Keratinocyte (primary cell): ENCODE results near the gene CISTR. TPM values are rescaled to one million over a fixed set of nuclear protein-coding genes. Genes with fewer than 3 reads are reported as not detected.

Source experiments
- DNase-seq: peaks from one replicate; pipeline ENCODE4 v3.0.0-alpha.2; 2011; ENCODE audit warnings: low read depth, missing footprints, low spot score
- FAIRE-seq: peaks from 2 replicates; lab custom pipeline; 2011; peaks lifted over from hg19 to GRCh38; lab: Jason Lieb, UNC
- H2AFZ ChIP-seq: 2 replicates; pipeline ENCODE4 v1.6.0; 2012; ENCODE audit warnings: low read length, control low read depth, inconsistent platforms; ENCODE audit not compliant: control insufficient read depth
- H3K27ac ChIP-seq: 2 replicates; pipeline ENCODE4 v1.5.1; 2011; ENCODE audit warnings: low read length; ENCODE audit not compliant: control insufficient read depth, insufficient read depth
- H3K27me3 ChIP-seq: 3 replicates; pipeline ENCODE4 v1.6.0; 2011; ENCODE audit warnings: low read length; ENCODE audit not compliant: control insufficient read depth, insufficient read depth; ENCODE audit errors: extremely low read depth
- H3K36me3 ChIP-seq, 2 experiments: 2 replicates in 1 of 2; 3 replicates in 1 of 2; pipeline ENCODE4 v1.5.1; 2011; ENCODE audit warnings: low read length in 2 of 2, mild to moderate bottlenecking in 1 of 2; ENCODE audit not compliant: control insufficient read depth in 2 of 2, insufficient read depth in 2 of 2; ENCODE audit errors: extremely low read depth in 1 of 2
- H3K4me1 ChIP-seq: 3 replicates; pipeline ENCODE4 v1.5.1; 2011; ENCODE audit warnings: low read length; ENCODE audit not compliant: control insufficient read depth, insufficient read depth; ENCODE audit errors: extremely low read depth
- H3K4me2 ChIP-seq: 3 replicates; pipeline ENCODE4 v1.6.0; 2011; ENCODE audit warnings: low read depth, low read length; ENCODE audit not compliant: control insufficient read depth, insufficient read depth; ENCODE audit errors: extremely low read depth
- H3K4me3 ChIP-seq, 3 experiments: fragments of 200-600 bp in 1 of 3; sonication (generic) in 1 of 3; 2 replicates in 2 of 3; 3 replicates in 1 of 3; pipeline ENCODE4 v1.5.1; 2011 to 2016; ENCODE audit warnings: low read length in 3 of 3, mild to moderate bottlenecking in 3 of 3, control low read depth in 2 of 3, inconsistent platforms in 1 of 3, low read depth in 1 of 3, mixed read lengths in 1 of 3, mixed run types in 1 of 3, moderate library complexity in 1 of 3; ENCODE audit not compliant: control insufficient read depth in 2 of 3, insufficient read depth in 2 of 3; ENCODE audit errors: extremely low read depth in 1 of 3
- H3K79me2 ChIP-seq: 2 replicates; pipeline ENCODE4 v1.6.0; 2012; ENCODE audit warnings: low read length; ENCODE audit not compliant: control insufficient read depth, insufficient read depth
- H3K9ac ChIP-seq: 3 replicates; pipeline ENCODE4 v1.6.0; 2011; ENCODE audit warnings: low read length; ENCODE audit not compliant: control insufficient read depth, insufficient read depth; ENCODE audit errors: extremely low read depth
- H3K9me1 ChIP-seq: 3 replicates; pipeline ENCODE4 v1.6.0; 2011; ENCODE audit warnings: low read length; ENCODE audit not compliant: control insufficient read depth, insufficient read depth; ENCODE audit errors: extremely low read depth
- H3K9me3 ChIP-seq: 2 replicates; pipeline ENCODE4 v1.5.1; 2012; ENCODE audit warnings: low read depth, low read length; ENCODE audit not compliant: control insufficient read depth
- H4K20me1 ChIP-seq: 3 replicates; pipeline ENCODE4 v1.6.0; 2011; ENCODE audit warnings: low read length; ENCODE audit not compliant: control insufficient read depth, insufficient read depth; ENCODE audit errors: extremely low read depth
- EZH2 ChIP-seq: IDR thresholded peaks from one replicate; pipeline ENCODE4 v1.6.1; 2012; ENCODE audit warnings: inconsistent platforms, mild to moderate bottlenecking, low read length, moderate library complexity
- dilution Hi-C: fragments of 300-500 bp; cut with MboI; formaldehyde crosslinking; loops from one replicate; pipeline ENCODE4 v1.7.0; 2020; ENCODE audit warnings: low sequenced_read_pairs; ENCODE audit not compliant: extremely low pct_ligation_motif_present
- polyA plus RNA-seq, 5 experiments: library from polyadenylated mRNA; depleted of rRNA in 3 of 5; stranded (reverse) in 3 of 5; stranded (forward) in 1 of 5; unstranded in 1 of 5; fragments of >200 nt; gene quantifications; 1 replicate in 1 of 5; 2 replicates in 3 of 5; 3 replicates in 1 of 5; pipeline versions ENCODE4 v1.2.1 to v1.2.3, GENCODE V29; 2011 to 2012; ENCODE audit warnings: missing spikeins in 2 of 5, low read depth in 1 of 5, low replicate concordance in 1 of 5
- TF ChIP-seq, protein P1 (sequence below), 3 experiments: IDR thresholded peaks in 1 of 3; conservative IDR thresholded peaks in 1 of 3; optimal IDR thresholded peaks in 1 of 3; 2 replicates in 2 of 3; 3 replicates in 1 of 3; pipeline versions ENCODE3 to v1.5.1; 2011; ENCODE audit warnings: low read length in 3 of 3, mild to moderate bottlenecking in 3 of 3, moderate library complexity in 2 of 3, control low read depth in 1 of 3, inconsistent platforms in 1 of 3; ENCODE audit not compliant: insufficient read depth in 2 of 3; ENCODE audit errors: extremely low read depth in 1 of 3

Gene CISTR
- polyA plus RNA-seq, 1 donor (not counting 4 experiments of a cell fraction or from before 2014, with no cell fraction given): not detected

DNA sequence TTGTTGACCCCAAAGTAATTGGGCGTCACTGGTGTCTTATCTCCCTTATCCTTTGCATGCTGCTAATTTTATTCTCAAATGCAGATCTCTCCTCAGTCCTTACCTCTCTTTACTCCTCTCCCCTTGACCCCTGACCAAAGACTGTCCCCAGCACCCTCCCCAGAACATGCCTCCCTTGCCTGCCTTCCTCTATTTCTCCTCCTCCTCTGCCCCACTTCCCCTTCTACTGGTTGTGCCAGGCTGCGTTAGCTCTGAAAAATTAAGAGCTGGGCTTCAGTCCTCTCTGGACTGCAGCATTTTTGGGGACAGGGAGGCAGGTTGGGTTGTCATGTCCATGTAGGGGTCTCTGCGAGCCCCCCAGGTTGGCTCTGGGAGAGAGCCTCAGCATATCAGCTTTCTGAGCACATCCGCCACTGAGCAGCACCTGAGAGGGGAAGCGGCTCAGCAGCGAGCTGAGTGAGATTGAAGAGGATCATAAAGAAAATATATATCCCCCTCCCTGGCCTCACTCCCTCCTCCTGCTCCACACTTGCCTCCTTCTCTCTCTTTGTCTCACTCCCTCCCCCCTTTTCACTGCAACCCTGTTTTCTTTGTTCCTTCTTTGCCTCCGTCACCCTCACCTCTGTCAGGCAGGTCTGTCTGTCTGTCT lies 6.4 kb upstream of the CISTR start:
- dilution Hi-C loops: loop anchor here (25.0 kb wide), 1 partner anchor 179 kb away; the partner anchor contains the start of gene HOXC13
- H3K27ac ChIP-seq: no peak overlapping the region
- no peak for FAIRE-seq
- no peaks in the 10 kb centered on the region for H3K9me1 ChIP-seq
- no peak overlapping the region for H3K9ac ChIP-seq
- TF ChIP-seq, protein P1, sequence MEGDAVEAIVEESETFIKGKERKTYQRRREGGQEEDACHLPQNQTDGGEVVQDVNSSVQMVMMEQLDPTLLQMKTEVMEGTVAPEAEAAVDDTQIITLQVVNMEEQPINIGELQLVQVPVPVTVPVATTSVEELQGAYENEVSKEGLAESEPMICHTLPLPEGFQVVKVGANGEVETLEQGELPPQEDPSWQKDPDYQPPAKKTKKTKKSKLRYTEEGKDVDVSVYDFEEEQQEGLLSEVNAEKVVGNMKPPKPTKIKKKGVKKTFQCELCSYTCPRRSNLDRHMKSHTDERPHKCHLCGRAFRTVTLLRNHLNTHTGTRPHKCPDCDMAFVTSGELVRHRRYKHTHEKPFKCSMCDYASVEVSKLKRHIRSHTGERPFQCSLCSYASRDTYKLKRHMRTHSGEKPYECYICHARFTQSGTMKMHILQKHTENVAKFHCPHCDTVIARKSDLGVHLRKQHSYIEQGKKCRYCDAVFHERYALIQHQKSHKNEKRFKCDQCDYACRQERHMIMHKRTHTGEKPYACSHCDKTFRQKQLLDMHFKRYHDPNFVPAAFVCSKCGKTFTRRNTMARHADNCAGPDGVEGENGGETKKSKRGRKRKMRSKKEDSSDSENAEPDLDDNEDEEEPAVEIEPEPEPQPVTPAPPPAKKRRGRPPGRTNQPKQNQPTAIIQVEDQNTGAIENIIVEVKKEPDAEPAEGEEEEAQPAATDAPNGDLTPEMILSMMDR (optimal IDR thresholded peaks at IDR 0.05 in 1 of 3, IDR thresholded peaks at IDR 0.05 in 1 of 3, conservative IDR thresholded peaks at IDR 0.05 in 1 of 3; ENCODE audit: extremely low read depth in 1 of 3, insufficient read depth in 2 of 3, low read length in 3 of 3): no peak
- H3K36me3 ChIP-seq: no peaks in the 10 kb centered on the region
- H3K4me1 ChIP-seq: peaks cover 11% of the 10 kb centered on the region
- peaks cover 28% of the 10 kb centered on the region for H3K27me3 ChIP-seq
- H4K20me1 ChIP-seq: no peaks in the 10 kb centered on the region
- no peak for DNase-seq
- no peak overlapping the region for H3K4me3 ChIP-seq
- no peaks in the 10 kb centered on the region for H3K9me3 ChIP-seq
- H3K4me2 ChIP-seq: no peak overlapping the region
- H2AFZ ChIP-seq: no peak overlapping the region
- H3K79me2 ChIP-seq: no peaks in the 10 kb centered on the region

DNA sequence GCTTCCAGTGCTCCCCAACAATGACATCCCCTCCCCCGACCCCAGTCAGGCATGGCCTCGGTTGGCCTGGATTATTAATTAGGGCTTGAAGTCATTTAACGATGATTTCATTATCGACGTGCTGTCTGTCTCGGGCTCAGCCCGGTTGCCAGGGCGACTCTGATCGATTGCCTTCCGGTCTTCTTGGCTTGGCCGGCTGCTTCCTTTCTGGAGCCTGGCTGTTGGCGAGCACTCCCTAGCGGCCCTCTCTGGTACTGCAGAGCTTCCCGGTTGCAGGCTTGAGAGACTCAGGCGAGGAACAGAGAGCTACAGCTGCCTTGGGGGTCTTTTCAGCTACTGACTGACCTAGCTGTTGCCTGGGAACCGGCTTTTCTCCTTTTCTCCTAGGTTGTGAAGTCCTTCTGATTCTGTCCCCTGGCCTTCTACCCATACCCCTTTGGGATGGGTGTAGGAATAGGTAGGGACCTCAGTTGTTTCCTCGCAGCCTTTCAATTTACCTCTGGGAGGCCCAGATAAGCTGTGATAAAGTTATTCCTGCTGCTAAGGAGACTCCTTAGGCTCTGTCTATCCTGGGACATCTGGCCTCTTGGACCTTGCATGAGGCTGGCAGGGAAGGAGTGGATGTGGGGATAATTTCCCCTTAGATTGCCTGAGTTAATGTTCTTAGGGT lies 5.5 kb upstream of the CISTR start:
- Histone ChIP-seq H3K9me1 (no peaks in the 10 kb centered on the region), H3K4me2 (peak overlapping the region; percentile 72), H3K36me3 (no peaks in the 10 kb centered on the region), H4K20me1 (no peaks in the 10 kb centered on the region), H3K27ac (no peak overlapping the region), H3K4me3 (peak overlapping the region in 1 of 3 experiments; percentile 14), H3K27me3 (peaks cover 38% of the 10 kb centered on the region), H2AFZ (peak overlapping the region; percentile 56), H3K79me2 (no peaks in the 10 kb centered on the region), H3K9me3 (no peaks in the 10 kb centered on the region), H3K4me1 (peaks cover 11% of the 10 kb centered on the region), H3K9ac (no peak overlapping the region)
- FAIRE-seq (peak; percentile 46), DNase-seq (no peak)
- dilution Hi-C loops: loop anchor here (25.0 kb wide), 1 partner anchor 180 kb away; the partner anchor contains the start of gene HOXC13
- no peak for TF ChIP-seq EZH2
- TF ChIP-seq, protein P1 (optimal IDR thresholded peaks at IDR 0.05 in 1 of 3, IDR thresholded peaks at IDR 0.05 in 1 of 3, conservative IDR thresholded peaks at IDR 0.05 in 1 of 3; ENCODE audit: extremely low read depth in 1 of 3, insufficient read depth in 2 of 3, low read length in 3 of 3): peak; percentile 75 to 98 (median 94)
